DOHH2 (cell line): ENCODE data around the gene ARL8A.

Experiments
- H3F3A ChIP-seq: fragments of 200-600 bp; sonication (generic), shearing (Covaris generic); 2 replicates; pipeline ENCODE4 v1.6.0; 2016; ENCODE audit warnings: antibody characterized with exemption, mild to moderate bottlenecking; ENCODE audit not compliant: control insufficient read depth, insufficient read depth
- H3K27ac ChIP-seq: fragments of 200-600 bp; sonication (generic); 2 replicates; pipeline ENCODE4 v1.5.1; 2014; ENCODE audit warnings: low read depth, mild to moderate bottlenecking, low read length, moderate library complexity
- H3K27me3 ChIP-seq: fragments of 200-600 bp; sonication (generic); 2 replicates; pipeline ENCODE4 v1.6.1; 2014; ENCODE audit warnings: mild to moderate bottlenecking, low read length, mixed read lengths; ENCODE audit not compliant: control insufficient read depth
- H3K36me3 ChIP-seq: fragments of 200-600 bp; sonication (generic); 2 replicates; pipeline ENCODE4 v1.6.1; 2014; ENCODE audit warnings: mild to moderate bottlenecking, low read length, moderate library complexity, mixed read lengths; ENCODE audit not compliant: control insufficient read depth
- H3K4me1 ChIP-seq: fragments of 200-600 bp; sonication (generic); 2 replicates; pipeline ENCODE4 v1.6.1; 2014; ENCODE audit warnings: mild to moderate bottlenecking, low read length, mixed read lengths; ENCODE audit not compliant: control insufficient read depth
- H3K4me2 ChIP-seq: fragments of 200-600 bp; sonication (generic); 2 replicates; pipeline ENCODE4 v1.6.0; 2014; ENCODE audit warnings: mild to moderate bottlenecking, low read length, moderate library complexity
- H3K4me3 ChIP-seq: fragments of 200-600 bp; sonication (generic); 2 replicates; pipeline ENCODE4 v1.5.1; 2014; ENCODE audit warnings: mild to moderate bottlenecking, low read length, mixed read lengths
- H3K79me2 ChIP-seq: fragments of 200-600 bp; sonication (generic); 2 replicates; pipeline ENCODE4 v1.6.1; 2014; ENCODE audit warnings: mild to moderate bottlenecking, low read length, mixed read lengths; ENCODE audit not compliant: control insufficient read depth
- H3K9me2 ChIP-seq: fragments of 200-600 bp; sonication (generic); replicated peaks from 2 replicates; pipeline ENCODE4 v1.6.1; 2014; ENCODE audit warnings: mild to moderate bottlenecking, low read length, mixed read lengths; ENCODE audit not compliant: control insufficient read depth
- H3K9me3 ChIP-seq: fragments of 200-600 bp; sonication (generic); 2 replicates; pipeline ENCODE4 v1.6.1; 2014; ENCODE audit warnings: antibody characterized with exemption, low read length, mixed read lengths; ENCODE audit not compliant: control insufficient read depth, insufficient read depth
- H4K20me1 ChIP-seq: fragments of 200-600 bp; sonication (generic); 2 replicates; pipeline ENCODE4 v1.6.0; 2014; ENCODE audit warnings: low read depth, mild to moderate bottlenecking, antibody characterized with exemption, low read length, moderate library complexity; ENCODE audit not compliant: control insufficient read depth, insufficient read depth
- EZH2phosphoT487 ChIP-seq: fragments of 200-600 bp; sonication (generic); IDR thresholded peaks from 2 replicates; pipeline ENCODE4 v1.6.1; 2017; ENCODE audit warnings: borderline replicate concordance, mild to moderate bottlenecking, antibody characterized with exemption, low read length, moderate library complexity, mixed read lengths
- TF ChIP-seq, protein P1 (sequence below): fragments of 200-600 bp; sonication (generic); IDR thresholded peaks from one replicate; pipeline ENCODE4 v1.5.1; 2014; ENCODE audit warnings: antibody characterized with exemption, mild to moderate bottlenecking, low read depth, low read length; ENCODE audit not compliant: poor library complexity, severe bottlenecking

ARL8A gene

DNA sequence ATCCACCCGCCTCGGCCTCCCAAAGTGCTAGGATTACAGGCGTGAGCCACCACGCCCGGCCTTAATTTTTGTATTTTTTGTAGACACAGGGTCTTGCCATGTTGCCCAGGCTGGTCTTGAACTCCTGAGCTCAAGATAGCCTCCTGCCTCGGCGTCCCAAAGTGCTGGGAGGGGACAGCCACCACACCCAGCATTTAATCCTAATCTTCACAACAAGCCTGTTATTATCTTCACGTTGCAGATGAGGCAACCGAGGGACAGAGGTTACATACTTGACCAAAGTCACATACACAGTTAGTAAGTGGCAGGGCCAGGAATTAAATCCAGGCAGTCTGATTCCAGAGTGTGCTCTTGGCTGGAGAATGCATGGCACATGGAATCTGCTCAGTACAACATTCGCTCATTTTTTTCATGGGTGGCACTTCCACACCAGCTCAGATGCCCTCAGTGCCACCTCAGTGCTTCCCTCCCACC is 26.6 kb downstream of the ARL8A start:
- Histone ChIP-seq H3K36me3 (no peaks in the 10 kb centered on the region), H3K4me1 (peaks cover 10% of the 10 kb centered on the region), H3K4me3 (no peak overlapping the region), H3K27me3 (peaks cover 9% of the 10 kb centered on the region), H3K79me2 (no peaks in the 10 kb centered on the region), H3K27ac (no peak overlapping the region), H4K20me1 (no peaks in the 10 kb centered on the region), H3K9me2 (no peaks in the 10 kb centered on the region), H3K4me2 (no peak overlapping the region), H3K9me3 (no peaks in the 10 kb centered on the region), H3F3A (no peaks in the 10 kb centered on the region)
- TF ChIP-seq EZH2phosphoT487: no peak
- TF ChIP-seq, protein P1, sequence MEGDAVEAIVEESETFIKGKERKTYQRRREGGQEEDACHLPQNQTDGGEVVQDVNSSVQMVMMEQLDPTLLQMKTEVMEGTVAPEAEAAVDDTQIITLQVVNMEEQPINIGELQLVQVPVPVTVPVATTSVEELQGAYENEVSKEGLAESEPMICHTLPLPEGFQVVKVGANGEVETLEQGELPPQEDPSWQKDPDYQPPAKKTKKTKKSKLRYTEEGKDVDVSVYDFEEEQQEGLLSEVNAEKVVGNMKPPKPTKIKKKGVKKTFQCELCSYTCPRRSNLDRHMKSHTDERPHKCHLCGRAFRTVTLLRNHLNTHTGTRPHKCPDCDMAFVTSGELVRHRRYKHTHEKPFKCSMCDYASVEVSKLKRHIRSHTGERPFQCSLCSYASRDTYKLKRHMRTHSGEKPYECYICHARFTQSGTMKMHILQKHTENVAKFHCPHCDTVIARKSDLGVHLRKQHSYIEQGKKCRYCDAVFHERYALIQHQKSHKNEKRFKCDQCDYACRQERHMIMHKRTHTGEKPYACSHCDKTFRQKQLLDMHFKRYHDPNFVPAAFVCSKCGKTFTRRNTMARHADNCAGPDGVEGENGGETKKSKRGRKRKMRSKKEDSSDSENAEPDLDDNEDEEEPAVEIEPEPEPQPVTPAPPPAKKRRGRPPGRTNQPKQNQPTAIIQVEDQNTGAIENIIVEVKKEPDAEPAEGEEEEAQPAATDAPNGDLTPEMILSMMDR: no peak

DNA sequence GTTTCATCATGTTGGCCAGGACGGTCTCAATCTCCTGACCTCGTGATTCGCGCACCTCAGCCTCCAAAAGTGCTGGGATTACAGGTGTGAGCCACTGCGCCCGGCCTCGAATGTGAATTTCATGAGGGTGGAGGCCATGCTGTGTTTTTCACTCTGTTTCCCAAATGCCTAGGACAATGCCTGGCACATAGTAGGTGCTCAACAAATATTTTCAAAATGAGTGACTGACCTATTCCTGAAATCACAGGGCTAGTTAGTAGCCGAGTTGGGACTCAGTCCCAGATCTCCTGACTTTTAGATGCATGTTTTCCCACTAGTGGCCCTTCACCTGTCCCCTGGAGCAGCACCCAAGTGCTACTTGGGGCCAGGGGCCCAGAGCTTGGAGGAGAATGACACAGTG is 28.2 kb downstream of the ARL8A start:
- TF ChIP-seq, protein P1: no peak
- H3K79me2 ChIP-seq: no peaks in the 10 kb centered on the region
- H3K27ac ChIP-seq: no peak overlapping the region
- peaks cover 10% of the 10 kb centered on the region for H3K4me1 ChIP-seq
- no peak overlapping the region for H3K4me2 ChIP-seq
- H4K20me1 ChIP-seq: no peaks in the 10 kb centered on the region
- no peaks in the 10 kb centered on the region for H3K36me3 ChIP-seq
- no peaks in the 10 kb centered on the region for H3K9me3 ChIP-seq
- no peaks in the 10 kb centered on the region for H3K9me2 ChIP-seq
- H3K4me3 ChIP-seq: no peak overlapping the region
- no peaks in the 10 kb centered on the region for H3F3A ChIP-seq
- H3K27me3 ChIP-seq: peaks cover 3% of the 10 kb centered on the region

DNA sequence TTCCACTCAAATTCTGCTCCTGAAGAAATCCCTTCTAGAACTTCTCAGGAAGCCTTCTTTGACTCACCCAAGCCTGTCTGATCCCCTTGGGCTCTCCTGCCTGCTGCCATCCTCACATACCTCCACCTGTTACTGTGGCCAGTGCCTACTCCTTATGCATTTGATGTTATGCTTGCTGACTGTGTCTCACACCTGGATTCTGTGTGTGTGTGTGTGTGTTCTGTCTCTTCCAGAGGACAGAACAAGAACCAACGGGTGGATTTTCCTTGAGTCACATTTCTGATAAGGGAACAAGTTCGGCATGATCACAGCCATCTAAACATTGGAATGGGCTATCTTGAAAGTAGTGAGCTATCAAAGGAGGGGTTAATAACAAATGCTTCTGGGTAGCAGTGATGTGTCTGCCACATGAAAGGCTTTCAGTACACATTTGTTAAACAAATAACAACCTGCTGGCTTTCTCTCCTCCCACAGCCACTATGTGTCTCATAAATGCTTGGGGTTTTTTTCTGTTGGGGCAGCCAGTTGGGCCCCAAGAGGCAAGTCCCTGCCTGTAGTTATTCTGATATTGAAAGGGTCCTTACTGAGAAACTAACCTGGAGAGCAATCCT is 30.7 kb downstream of the ARL8A start:
- Histone ChIP-seq H3K79me2 (no peaks in the 10 kb centered on the region), H3K9me2 (no peaks in the 10 kb centered on the region), H3K27me3 (no peaks in the 10 kb centered on the region), H3K4me1 (peaks cover 10% of the 10 kb centered on the region), H3K27ac (no peak overlapping the region), H3K36me3 (no peaks in the 10 kb centered on the region), H3F3A (no peaks in the 10 kb centered on the region), H3K9me3 (no peaks in the 10 kb centered on the region), H3K4me3 (no peak overlapping the region), H3K4me2 (0 out of 2 replicates have a peak overlapping the region, but pooled peaks have one; percentile 6), H4K20me1 (no peaks in the 10 kb centered on the region)
- no peak for TF ChIP-seq EZH2phosphoT487
- TF ChIP-seq, protein P1: no peak
